CD4-positive, alpha-beta T cell treated with Interleukin-4 for 4 hours (primary cell): ENCODE measurements around the gene CLP1.

Source experiments
- DNase-seq: peaks from one replicate; pipeline ENCODE4 v3.0.0-alpha.2; 2020

Gene CLP1

GRCh38 chr11:57641011-57641807 is 16.4 kb upstream of the CLP1 start:
- peak; percentile 43 for DNase-seq

DNA sequence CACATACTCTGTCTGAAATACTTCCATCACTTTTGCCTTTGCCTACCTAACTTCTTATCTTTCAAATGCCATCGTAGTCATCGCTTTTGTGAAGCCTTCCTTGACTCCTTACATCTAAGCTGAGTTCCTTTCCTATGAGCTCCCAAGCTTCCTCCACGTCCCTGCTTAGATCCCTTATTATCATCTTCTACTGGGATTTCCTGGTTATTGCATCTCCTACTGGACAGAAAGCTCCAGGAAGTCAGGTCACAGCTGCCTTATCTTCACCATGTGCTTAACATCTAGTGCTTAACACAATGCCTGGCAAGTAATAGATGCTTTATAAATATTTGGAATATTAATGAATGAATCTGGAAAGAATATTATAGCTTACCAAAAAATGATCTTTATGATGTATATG is 13.8 kb upstream of the CLP1 start:
- DNase-seq, result no peak

DNA sequence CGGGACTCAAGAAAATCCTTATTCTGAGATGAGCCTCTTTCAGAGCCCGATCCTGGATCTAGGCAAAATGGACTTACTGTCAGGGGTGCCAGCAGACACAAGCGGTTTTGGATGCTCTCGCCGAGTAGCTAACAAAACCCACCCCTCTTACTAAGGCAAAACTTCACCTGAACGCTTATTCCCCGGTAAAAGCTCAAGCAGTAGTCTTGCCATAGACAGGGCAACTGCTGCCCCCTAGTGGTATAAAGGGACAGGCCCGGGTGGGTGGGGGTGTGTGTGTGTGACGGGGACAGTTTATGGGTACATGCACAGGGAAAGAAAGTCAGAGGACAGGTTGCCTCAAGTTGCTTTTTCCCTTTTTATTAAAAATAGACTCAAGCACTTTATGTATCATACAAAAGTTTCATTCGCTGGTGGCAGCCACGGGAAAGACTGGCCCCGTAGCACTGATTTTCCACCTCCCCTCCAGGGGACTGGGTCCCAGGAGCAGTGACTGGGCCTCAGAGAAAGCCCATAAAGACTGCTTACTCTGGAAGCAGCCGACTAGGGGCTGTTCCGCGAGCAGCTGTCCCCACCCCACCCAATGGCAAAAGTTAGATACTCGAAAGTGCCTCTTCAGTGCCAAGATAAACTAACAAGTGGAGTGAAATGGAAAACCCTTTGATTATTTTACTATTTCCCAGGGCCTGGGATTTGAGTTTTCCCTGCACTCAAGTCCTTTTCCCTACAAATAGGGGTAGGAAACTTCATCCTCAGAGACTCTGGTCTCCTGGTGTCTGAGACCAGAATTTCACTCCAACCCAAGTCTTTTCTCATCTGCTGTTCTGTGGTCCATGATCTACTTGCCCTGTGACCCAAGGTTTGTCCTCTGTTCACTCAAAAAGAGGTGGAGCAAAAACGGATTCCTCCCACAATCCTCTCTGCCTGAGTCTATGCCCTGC is 12.5 kb upstream of the CLP1 start:
- DNase-seq, result peak; percentile 86

DNA sequence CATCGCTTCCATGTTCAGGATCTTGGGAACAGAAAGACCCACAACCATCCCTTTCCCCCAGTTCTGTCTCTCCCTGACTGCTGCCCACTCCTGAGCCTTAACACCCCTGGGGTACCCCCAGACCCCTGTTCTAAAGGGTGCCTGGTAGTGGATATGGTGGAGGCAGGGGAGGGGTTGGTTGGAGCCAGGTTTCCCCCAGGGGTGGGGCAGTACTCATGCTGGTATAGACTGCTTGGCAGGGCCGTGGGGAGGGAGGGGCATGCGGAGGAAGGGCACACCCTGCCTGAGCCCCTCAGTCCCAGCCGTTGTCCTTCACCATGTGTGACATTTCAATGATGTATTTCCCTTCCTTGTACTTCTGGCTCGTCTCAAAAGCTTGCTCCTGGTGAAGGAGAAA is 11.9 kb upstream of the CLP1 start:
- DNase-seq, result no peak

DNA sequence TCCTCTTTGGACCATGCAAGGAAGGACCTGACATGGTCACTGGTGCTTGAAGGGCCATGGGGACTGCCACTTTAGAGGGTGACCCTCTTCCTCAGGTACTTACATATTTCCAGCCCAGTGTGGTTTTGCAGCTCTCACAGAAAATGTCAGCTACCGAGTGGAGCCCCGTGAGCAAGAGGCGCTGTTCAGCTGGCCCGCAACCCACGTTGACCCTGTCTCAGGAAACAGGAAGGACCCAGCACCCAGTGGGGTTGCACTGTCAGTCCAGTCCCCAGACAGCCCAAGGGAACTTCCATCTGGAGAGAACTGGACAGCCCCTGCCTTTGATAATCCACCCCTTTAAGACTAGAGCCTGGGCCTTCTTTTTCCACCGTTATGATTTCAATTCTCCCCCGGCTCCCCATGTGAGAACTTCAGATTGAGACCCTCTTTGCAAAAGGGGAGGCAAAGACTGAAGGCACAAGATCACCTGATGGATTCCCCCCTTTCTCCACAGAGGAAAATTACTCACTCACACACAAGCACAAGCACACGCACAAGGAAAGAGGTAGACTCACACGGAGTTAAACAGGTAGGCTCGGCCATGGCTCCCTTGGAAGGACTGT is 11.3 kb upstream of the CLP1 start:
- DNase-seq, result no peak

DNA sequence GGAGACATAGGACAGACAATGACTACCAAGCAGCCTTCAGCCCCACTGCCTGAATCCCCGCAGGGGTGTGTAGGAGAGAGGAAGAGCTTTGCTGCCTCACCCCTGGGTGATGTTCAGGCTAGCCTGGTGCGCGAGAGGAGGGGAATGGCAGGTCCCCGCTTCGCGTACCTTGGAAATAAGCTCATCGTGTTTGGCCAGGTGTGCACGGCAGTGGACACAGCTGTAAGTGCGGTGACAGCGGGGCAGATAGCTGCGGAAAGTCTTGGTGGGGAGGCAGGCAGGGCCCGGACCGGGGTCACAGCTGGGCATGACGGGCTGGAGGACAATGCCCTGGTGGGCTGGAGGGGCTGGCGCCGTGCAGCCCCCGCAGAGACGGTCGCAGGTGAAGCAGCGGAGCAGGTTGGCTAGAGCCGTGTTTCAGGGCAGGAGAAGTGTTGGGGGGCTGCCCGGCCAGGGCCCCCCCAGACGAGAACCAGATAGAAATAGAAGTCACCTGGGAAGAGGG is 10.7 kb upstream of the CLP1 start:
- no peak for DNase-seq

DNA sequence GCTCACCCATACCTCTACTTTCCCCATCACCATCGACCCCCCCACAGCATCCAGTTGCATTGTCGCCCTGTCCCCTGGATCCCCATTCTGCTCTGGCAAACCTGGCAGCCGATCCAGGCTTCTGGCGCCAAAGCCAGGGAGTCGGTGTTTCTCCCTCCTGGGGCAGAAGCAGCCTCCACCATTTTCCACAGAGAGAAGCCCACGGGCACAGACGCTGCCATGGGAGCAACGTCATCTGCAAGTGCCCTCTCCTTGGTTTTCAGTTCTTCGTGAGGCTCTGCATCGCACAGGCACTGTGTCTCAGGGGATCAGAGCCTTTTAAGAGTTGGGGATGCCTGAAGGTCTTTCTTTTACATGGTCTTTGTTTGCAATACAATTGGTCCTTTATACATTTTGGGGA is 10.2 kb upstream of the CLP1 start:
- DNase-seq, result no peak

GRCh38 chr11:57647960-57648800 is 9.4 kb upstream of the CLP1 start:
- no peak for DNase-seq

GRCh38 chr11:57648801-57649735 is 8.5 kb upstream of the CLP1 start:
- no peak for DNase-seq

DNA sequence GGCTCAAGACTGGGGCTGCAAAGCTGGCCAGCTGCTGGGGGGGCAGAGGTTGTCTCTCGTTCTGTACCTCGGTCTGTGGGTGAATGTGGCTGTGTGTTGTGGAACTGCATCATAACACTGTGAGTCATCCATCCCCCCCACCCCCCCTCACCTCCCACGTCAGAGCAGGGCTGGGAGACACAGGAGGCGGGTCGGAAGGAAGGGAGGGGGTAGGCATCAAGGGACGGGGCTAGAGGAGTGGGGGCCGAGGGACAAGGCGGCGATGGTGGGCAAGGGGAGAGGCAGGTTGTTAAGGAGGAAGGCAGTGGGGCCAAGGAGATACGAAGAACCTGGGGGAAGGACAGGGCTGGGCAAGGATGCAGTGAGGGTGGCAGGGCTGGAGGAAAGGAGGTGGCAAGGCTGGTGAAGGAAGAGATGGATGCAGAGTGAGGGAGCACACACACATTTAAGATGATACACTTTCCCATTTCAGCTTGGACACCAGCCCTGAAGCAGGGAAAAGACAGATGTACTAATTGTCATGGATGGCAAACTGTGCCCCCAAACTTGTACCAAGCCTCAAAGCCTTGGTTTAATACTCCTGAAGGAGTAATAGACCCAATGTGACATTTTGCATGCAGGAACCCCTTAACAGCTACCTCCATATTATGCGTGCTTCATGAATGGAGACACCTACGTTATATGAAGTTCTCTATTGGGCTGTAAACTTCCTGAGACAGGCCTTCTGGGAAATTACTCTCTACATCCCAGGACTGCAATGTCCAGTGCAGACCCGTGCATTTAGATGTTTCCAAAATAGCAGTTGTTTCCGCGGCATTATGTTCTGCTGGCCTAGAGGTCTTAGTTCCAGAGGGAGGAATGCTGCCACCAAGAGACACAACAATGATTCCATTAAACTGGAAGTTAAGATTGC is 7.5 kb upstream of the CLP1 start, which contains the start of gene YPEL4:
TSS of gene YPEL4 (minus strand) at position 87 of the 913 bp plus-strand sequence. CDS start 2,805 bp downstream, outside the sequence.
- DNase-seq, result peak; percentile 78

GRCh38 chr11:57650739-57651090 is 6.8 kb upstream of the CLP1 start:
- no peak for DNase-seq

DNA sequence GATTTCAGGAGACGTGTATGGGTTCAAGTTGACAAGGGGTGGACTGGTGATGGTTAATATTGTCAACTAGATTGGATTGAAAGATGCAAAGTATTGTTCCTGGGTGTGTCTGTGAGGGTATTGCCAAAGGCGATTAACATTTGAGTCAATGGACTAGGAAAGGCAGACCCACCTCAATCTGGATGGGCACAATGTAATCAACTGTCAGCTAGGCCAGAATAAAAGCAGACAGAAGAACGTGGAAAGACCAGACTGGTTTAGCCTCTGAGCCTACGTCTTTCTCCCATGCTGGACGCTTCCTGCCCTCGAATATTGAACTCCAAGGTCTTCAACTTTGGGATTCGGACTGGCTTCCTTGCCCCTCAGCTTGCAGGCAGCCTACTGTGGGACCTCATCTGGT is 6.2 kb upstream of the CLP1 start:
- no peak for DNase-seq

DNA sequence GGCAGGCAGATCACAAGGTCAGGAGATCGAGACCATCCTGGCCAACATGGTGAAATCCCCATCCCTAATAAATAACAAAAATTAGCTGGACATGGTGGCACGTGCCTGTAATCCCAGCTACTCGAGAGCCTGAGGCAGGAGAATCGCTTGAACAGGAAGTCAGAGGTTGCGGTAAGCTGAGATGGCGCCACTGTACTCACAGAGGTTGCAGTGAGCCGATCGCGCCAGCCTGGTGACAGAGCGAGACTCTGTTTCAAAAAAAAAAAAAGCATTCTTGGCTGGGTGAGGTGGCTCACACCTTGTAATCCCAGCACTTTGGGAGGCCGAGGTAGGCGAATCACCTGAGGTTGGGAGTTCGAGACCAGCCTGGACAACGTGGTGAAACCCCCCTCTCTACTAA is 5.3 kb upstream of the CLP1 start:
- DNase-seq, result peak; percentile 42

DNA sequence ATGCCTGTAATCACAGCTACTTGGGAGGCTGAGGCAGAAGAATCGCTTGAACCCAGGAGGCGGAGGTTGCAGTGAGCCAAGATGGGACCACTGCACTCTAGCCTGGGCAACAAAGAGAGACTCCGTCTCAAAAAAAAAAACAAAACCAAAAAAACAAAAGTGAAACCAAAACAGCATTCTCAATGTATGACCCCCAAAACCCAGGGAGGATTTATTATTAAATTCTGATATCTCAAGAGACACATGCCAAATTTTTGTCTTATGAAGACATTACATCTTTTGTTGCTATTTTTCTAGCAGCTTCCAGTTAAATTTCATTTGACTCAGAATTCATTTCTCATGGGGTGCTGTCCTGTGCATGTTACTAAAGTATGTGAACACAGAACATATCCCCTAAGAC is 4.9 kb upstream of the CLP1 start:
- DNase-seq, result no peak

- no peak for DNase-seq
Observed at GRCh38 chr11:57653163-57653562, 4.4 kb upstream of the CLP1 start.

GRCh38 chr11:57656885-57657193 is 723 bp upstream of the CLP1 start:
- no peak for DNase-seq

GRCh38 chr11:57658023-57658361 is 430 bp downstream of the CLP1 start:
- DNase-seq, result no peak

DNA sequence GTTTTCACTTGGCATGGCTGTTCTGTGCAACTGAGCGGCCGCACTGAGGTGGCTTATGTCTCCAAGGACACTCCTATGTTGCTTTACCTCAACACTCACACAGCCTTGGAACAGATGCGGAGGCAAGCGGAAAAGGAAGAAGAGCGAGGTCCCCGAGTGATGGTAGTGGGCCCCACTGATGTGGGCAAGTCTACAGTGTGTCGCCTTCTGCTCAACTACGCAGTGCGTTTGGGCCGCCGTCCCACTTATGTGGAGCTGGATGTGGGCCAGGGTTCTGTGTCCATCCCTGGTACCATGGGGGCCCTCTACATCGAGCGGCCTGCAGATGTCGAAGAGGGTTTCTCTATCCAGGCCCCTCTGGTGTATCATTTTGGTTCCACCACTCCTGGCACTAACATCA is 2.1 kb downstream of the CLP1 start:
- DNase-seq, result no peak

GRCh38 chr11:57662893-57663292 is 5.3 kb downstream of the CLP1 start:
- no peak for DNase-seq

- DNase-seq, result no peak
Observed at GRCh38 chr11:57663975-57664374, 6.4 kb downstream of the CLP1 start.
